DND-41 (cell line): Measurements from ENCODE around the gene ZC3H13.
A peak's percentile ranks its signal among the peaks of the same experiment; 100 is the strongest.

Experiments
- EZH2 ChIP-seq: IDR thresholded peaks from 3 replicates; pipeline ENCODE4 v1.6.1; 2012; ENCODE audit warnings: borderline replicate concordance, low read depth, mild to moderate bottlenecking, moderate library complexity, low read length, inconsistent platforms; ENCODE audit not compliant: severe bottlenecking
- TF ChIP-seq, protein P1 (sequence below): IDR thresholded peaks from 2 replicates; pipeline ENCODE4 v1.5.1; 2012; ENCODE audit warnings: borderline replicate concordance, low read length, moderate library complexity, mild to moderate bottlenecking; ENCODE audit not compliant: poor library complexity, severe bottlenecking; ENCODE audit errors: extremely low read depth

DNA sequence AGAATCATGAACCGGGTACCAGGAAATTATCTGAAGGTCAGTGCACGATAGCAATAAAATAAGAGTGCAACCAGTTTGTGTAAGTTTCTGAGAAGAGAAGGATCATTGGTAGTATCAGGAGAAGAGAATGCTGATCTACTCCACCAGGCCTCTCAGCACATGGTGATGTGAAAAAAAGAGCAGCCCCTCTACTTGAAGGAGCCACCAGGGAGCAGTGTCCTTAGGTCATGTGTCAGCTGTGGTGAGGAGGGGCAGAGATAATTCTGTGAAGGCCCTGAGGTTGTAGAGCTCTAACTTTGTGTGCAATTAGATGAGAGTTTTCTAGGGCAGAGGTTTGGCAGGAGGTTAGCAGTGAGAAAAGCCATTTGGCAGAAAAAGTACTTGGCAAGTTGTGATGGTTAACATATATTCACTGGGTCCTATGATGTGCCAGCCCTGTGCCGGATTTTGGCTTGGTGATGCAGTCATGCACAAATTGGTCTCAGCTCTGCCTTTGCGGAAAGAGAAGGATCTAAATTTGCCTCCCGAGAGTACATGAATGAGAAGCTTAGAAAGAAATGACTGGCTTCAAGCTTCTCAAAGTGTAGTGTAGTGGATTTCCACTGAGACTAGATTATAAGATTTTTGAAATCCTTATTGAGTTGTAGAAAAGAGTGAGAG lies 19.2 kb upstream of the ZC3H13 start:
- TF ChIP-seq, protein P1, sequence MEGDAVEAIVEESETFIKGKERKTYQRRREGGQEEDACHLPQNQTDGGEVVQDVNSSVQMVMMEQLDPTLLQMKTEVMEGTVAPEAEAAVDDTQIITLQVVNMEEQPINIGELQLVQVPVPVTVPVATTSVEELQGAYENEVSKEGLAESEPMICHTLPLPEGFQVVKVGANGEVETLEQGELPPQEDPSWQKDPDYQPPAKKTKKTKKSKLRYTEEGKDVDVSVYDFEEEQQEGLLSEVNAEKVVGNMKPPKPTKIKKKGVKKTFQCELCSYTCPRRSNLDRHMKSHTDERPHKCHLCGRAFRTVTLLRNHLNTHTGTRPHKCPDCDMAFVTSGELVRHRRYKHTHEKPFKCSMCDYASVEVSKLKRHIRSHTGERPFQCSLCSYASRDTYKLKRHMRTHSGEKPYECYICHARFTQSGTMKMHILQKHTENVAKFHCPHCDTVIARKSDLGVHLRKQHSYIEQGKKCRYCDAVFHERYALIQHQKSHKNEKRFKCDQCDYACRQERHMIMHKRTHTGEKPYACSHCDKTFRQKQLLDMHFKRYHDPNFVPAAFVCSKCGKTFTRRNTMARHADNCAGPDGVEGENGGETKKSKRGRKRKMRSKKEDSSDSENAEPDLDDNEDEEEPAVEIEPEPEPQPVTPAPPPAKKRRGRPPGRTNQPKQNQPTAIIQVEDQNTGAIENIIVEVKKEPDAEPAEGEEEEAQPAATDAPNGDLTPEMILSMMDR: peak; percentile 35
- no peak for TF ChIP-seq EZH2
